Neural crest cell (in vitro differentiated cells): Measurements from ENCODE around the gene CAMK2B. TPM values are rescaled to one million over a fixed set of nuclear protein-coding genes. Genes with fewer than 3 reads are reported as not detected.
"Not testable (repeated sequence)": the region's sequence is repeated elsewhere in the genome, so short reads cannot be mapped to it uniquely, and the experiment has no call there.

Source experiments
- DNase-seq: peaks from one replicate; pipeline ENCODE4 v3.0.0; 2021; ENCODE audit warnings: low read depth, mixed read lengths, low spot score
- H3K27ac Mint-ChIP-seq: one replicate; pipeline ENCODE4 v1.8.0; 2021; ENCODE audit warnings: mild to moderate bottlenecking, mixed read lengths; ENCODE audit not compliant: unreplicated experiment
- H3K27me3 Mint-ChIP-seq: 2 replicates; pipeline ENCODE4 v1.8.0; 2021; ENCODE audit warnings: low read depth, mild to moderate bottlenecking, mixed read lengths
- H3K36me3 Mint-ChIP-seq: 2 replicates; pipeline ENCODE4 v1.8.0; 2021; ENCODE audit warnings: low read depth, mild to moderate bottlenecking, mixed read lengths
- H3K4me1 Mint-ChIP-seq: 2 replicates; pipeline ENCODE4 v1.8.0; 2021; ENCODE audit warnings: mixed read lengths
- H3K4me3 Mint-ChIP-seq: one replicate; pipeline ENCODE4 v1.8.0; 2021; ENCODE audit warnings: mild to moderate bottlenecking, mixed read lengths
- H3K9me3 Mint-ChIP-seq: 2 replicates; pipeline ENCODE4 v1.8.0; 2021; ENCODE audit warnings: mixed read lengths
- total RNA-seq: library from RNA; stranded (reverse); gene quantifications from 2 replicates; pipeline ENCODE4 v1.2.1, GENCODE V29; 2021
- TF ChIP-seq, protein P1 (sequence below): fragments of 200-600 bp; sonication (generic); conservative IDR thresholded peaks from 2 replicates; pipeline ENCODE4 v1.5.0; 2021; ENCODE audit warnings: antibody characterized with exemption, mild to moderate bottlenecking

The CAMK2B gene
- total RNA-seq, 1 donor from 2014 or later: 1.6 TPM

DNA sequence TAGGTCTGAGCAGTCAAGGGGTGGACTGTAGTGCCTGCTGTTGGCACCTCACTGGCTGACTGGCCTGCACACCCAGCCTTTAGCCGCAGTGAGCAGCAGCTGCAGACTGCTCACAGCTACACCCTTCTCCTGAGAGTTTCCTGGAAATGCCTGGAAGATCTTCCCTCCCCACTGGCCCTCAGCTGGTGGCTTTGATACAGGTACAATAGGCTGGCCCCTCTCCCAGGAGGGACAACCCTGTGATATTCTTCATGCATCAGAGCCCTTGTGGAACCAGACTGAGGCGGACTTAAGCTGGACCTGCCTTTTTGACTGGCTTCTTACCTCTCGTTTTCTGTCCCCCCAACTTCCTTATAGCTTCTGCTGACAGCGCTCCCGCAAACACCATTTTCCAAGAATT lies 142.6 kb downstream of the CAMK2B start:
- Mint-ChIP-seq H3K9me3 (peaks cover 8% of the 10 kb centered on the region), H3K27ac (no peak overlapping the region), H3K36me3 (no peaks in the 10 kb centered on the region), H3K4me3 (no peak overlapping the region), H3K4me1 (peaks cover under 1% of the 10 kb centered on the region), H3K27me3 (peaks cover 36% of the 10 kb centered on the region)
- no peak for DNase-seq
- TF ChIP-seq, protein P1, sequence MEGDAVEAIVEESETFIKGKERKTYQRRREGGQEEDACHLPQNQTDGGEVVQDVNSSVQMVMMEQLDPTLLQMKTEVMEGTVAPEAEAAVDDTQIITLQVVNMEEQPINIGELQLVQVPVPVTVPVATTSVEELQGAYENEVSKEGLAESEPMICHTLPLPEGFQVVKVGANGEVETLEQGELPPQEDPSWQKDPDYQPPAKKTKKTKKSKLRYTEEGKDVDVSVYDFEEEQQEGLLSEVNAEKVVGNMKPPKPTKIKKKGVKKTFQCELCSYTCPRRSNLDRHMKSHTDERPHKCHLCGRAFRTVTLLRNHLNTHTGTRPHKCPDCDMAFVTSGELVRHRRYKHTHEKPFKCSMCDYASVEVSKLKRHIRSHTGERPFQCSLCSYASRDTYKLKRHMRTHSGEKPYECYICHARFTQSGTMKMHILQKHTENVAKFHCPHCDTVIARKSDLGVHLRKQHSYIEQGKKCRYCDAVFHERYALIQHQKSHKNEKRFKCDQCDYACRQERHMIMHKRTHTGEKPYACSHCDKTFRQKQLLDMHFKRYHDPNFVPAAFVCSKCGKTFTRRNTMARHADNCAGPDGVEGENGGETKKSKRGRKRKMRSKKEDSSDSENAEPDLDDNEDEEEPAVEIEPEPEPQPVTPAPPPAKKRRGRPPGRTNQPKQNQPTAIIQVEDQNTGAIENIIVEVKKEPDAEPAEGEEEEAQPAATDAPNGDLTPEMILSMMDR: no peak

DNA sequence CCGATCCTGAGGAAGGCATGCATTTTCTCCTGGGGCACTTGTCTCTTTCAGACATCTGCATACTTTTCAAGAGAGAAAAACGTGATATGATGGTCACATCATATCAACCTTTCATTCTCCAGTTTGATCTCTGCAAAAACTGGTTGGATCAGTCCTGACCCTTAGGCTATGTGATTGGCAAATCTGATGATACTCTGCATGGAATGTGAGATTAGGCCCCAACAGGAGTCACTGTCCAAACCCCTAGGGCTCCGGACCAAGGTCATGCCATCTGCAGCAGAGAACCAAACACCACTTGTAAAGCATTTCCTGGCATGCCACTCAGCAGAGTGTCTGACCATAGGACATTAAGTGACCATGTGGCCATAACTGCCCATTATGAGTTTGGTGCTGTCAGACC lies 144.8 kb downstream of the CAMK2B start:
- H3K9me3 Mint-ChIP-seq: peaks cover 8% of the 10 kb centered on the region
- no peaks in the 10 kb centered on the region for H3K36me3 Mint-ChIP-seq
- H3K27me3 Mint-ChIP-seq: peaks cover 39% of the 10 kb centered on the region
- peaks cover 4% of the 10 kb centered on the region for H3K4me1 Mint-ChIP-seq
- TF ChIP-seq, protein P1: no peak
- H3K27ac Mint-ChIP-seq: no peak overlapping the region
- DNase-seq: no peak
- no peak overlapping the region for H3K4me3 Mint-ChIP-seq

DNA sequence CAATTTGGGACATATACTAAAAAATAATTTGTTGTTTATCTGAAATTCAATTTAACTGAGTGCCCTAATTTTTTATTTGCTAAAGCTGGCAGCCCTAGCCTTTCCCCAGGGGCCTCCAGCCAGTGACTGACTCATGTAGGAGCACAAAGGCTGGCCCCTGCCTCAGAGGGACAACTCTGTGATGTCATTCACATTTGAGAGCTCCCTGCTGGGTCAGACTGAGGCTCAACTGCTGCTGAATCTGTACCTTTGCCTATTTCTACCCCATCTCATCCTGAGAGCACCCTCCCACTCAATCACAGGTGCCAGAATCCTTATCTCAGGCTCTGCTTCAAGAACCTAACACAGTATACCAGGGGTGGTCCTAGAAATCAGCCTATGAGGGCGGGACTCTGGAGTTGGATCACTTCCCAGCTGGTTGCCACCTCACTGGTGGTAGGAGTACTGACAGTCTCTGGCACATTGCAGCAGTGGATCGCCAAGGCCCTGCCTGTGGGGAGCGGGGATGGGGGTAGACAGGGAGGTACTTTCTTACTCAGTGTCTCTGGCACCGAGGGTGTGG lies 147.7 kb downstream of the CAMK2B start:
- Mint-ChIP-seq H3K36me3 (no peaks in the 10 kb centered on the region), H3K27me3 (peaks cover 40% of the 10 kb centered on the region)
- no peak for DNase-seq

DNA sequence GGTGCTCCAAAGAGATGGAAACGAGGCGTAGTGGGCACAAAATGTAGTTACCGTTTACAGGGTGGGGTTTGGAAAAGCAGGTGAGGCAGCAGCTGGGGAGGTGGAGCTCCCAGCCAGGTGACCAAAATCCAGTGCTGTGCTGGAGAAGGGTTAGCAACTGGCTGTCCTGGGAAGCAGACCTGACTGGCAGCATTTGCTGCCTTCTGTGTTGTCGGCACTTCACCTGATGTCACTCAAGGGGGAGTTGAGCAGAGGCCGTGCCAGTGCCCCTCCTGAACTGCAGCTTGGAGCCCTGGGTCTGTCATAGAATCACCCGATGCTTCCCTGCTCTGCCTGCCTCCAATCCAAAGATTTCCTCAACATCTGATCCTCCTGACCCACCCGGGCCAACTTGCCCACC lies 148.9 kb downstream of the CAMK2B start:
- DNase-seq: no peak
- TF ChIP-seq, protein P1: no peak
- H3K4me1 Mint-ChIP-seq: peaks cover 4% of the 10 kb centered on the region

More for the DNA sequence above, 147.7 kb downstream of the CAMK2B start:
- TF ChIP-seq, protein P1: no peak
- no peak overlapping the region for H3K27ac Mint-ChIP-seq
- peaks cover 8% of the 10 kb centered on the region for H3K9me3 Mint-ChIP-seq
- H3K4me1 Mint-ChIP-seq: peaks cover 4% of the 10 kb centered on the region
- no peak overlapping the region for H3K4me3 Mint-ChIP-seq

DNA sequence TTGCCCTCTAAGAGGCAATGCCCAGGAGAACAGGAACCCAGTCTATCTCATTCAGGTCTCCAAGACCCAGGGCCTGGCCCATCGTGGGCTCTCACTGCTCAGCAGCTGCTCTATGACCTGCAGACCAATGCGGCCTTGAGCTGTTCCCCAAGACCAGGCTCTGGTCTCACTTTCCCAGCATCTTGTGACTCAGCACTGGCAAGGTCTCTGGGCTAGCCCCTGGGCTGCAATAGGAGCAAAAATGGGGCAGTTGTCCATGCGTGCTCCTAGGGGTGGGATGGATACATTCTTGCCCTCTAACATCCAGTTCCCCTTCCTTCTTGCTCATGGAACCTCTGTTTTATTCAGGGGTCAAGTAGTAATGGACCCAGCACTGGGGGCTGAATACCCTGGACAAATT lies 149.7 kb downstream of the CAMK2B start:
- Mint-ChIP-seq H3K4me3 (no peak overlapping the region), H3K27me3 (peaks cover 29% of the 10 kb centered on the region), H3K4me1 (peaks cover 4% of the 10 kb centered on the region), H3K27ac (no peak overlapping the region), H3K36me3 (no peaks in the 10 kb centered on the region), H3K9me3 (peaks cover 2% of the 10 kb centered on the region)
- TF ChIP-seq, protein P1: no peak
- DNase-seq: no peak

More for the DNA sequence above, 148.9 kb downstream of the CAMK2B start:
- Mint-ChIP-seq H3K36me3 (no peaks in the 10 kb centered on the region), H3K9me3 (peaks cover 3% of the 10 kb centered on the region), H3K27me3 (peaks cover 33% of the 10 kb centered on the region), H3K4me3 (no peak overlapping the region), H3K27ac (no peak overlapping the region)

DNA sequence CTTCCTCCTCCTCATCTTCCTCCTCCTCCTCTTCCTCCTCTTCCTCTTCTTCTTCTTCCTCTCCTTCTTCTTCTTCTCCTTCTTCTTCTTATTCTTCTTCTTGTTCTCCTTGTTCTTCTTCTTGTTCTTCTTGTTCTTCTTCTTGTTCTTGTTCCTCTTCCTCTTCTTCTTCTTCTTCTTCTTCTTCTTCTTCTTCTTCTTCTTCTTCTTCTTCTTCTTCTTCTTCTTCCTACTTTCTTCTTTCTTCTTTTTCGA lies 150.8 kb downstream of the CAMK2B start:
- not testable (repeated sequence) for H3K27ac Mint-ChIP-seq, H3K4me1 Mint-ChIP-seq, H3K4me3 Mint-ChIP-seq, DNase-seq, H3K9me3 Mint-ChIP-seq, H3K36me3 Mint-ChIP-seq
- H3K27me3 Mint-ChIP-seq: peaks cover 30% of the 10 kb centered on the region
